GM18951 (cell line): ENCODE data around the gene ZFHX2.

Source experiments
- POLR2A ChIP-seq: IDR thresholded peaks from 4 replicates; pipeline ENCODE4 v1.6.1; 2011; ENCODE audit warnings: mild to moderate bottlenecking; ENCODE audit not compliant: insufficient read length, insufficient read depth; ENCODE audit errors: extremely low read depth
- in situ Hi-C: fragments of 300-500 bp; cut with MboI; formaldehyde crosslinking; loops from one replicate; pipeline ENCODE4 v1.12.0; 2022; ENCODE audit warnings: low sequenced_read_pairs, mixed read lengths, inconsistent platforms; ENCODE audit not compliant: unreplicated experiment

Gene ZFHX2

GRCh38 chr14:23481979-23482822 lies 69.4 kb downstream of the ZFHX2 start:
- no peak for TF ChIP-seq POLR2A
- in situ Hi-C loops = no loop called here

- TF ChIP-seq POLR2A = no peak
- in situ Hi-C loops = no loop called here
Observed at GRCh38 chr14:23481362-23481970, 70.1 kb downstream of the ZFHX2 start.

- no peak for TF ChIP-seq POLR2A
- in situ Hi-C loops = loop anchor here (5.0 kb wide), 1 partner anchor 64 kb away; no protein-coding TSS in a partner anchor
Observed at GRCh38 chr14:23478109-23478759, 73.3 kb downstream of the ZFHX2 start.

GRCh38 chr14:23470947-23471346 lies 80.6 kb downstream of the ZFHX2 start:
- in situ Hi-C loops = no loop called here
- no peak for TF ChIP-seq POLR2A
